K562 (cell line): ENCODE measurements around the gene CAMK1D. TPM values are rescaled to one million over a fixed set of nuclear protein-coding genes. Genes with fewer than 3 reads are reported as not detected.

ENCODE experiments used
- ATAC-seq: fragments of 200-7000 bp; cut with Tn5 transposase; 3 replicates; pipeline ENCODE4 v1.9.1; 2020; ENCODE audit warnings: moderate library complexity
- BruUV-seq: library from RNA; stranded (reverse); fragments of 400-500 nt; replicated peaks from 2 replicates; lab custom pipeline; 2021; lab: Mats Ljungman, UMichigan
- CTCF ChIA-PET: fragments of 300-600 bp; formaldehyde crosslinking; extraction: SDS; loops from one replicate; lab custom pipeline; 2021; ENCODE audit warnings: low intra/inter-chr PET ratio; lab: Yijun Ruan, JAX
- POLR2A ChIA-PET: fragments of 300-600, 350-650 bp; sonication (Branson Sonifier 250); formaldehyde crosslinking; extraction: SDS; loops from one replicate; lab custom pipeline; 2021; ENCODE audit warnings: antibody characterized with exemption, inconsistent platforms; lab: Yijun Ruan, JAX
- DNase-seq, 4 experiments: peaks; one replicate each; pipeline versions ENCODE4 v3.0.0 to v3.0.0-alpha.2; 2011 to 2018; ENCODE audit warnings: low spot score in 3 of 4, mixed read lengths in 3 of 4; ENCODE audit errors: extremely low read depth in 1 of 4
- FAIRE-seq: peaks from 2 replicates; lab custom pipeline; 2011; peaks lifted over from hg19 to GRCh38; lab: Jason Lieb, UNC
- H2AFZ ChIP-seq: 2 replicates; pipeline ENCODE4 v1.6.0; 2011; ENCODE audit warnings: low read depth, low read length, control low read depth, inconsistent platforms
- H3K27ac ChIP-seq: fragments of 200-600 bp; 3 replicates; pipeline ENCODE4 v1.8.0; 2011; ENCODE audit warnings: low read depth, mild to moderate bottlenecking, control low read depth, inconsistent platforms, low read length, moderate library complexity, mixed read lengths; ENCODE audit errors: extremely low read depth
- H3K27me3 ChIP-seq, 2 experiments: fragments of 300-600 bp in 1 of 2; 2 replicates in 1 of 2; 3 replicates in 1 of 2; pipeline versions ENCODE4 v1.6.0 to v1.8.0; 2011; ENCODE audit warnings: inconsistent platforms in 2 of 2, low read length in 2 of 2, mild to moderate bottlenecking in 1 of 2, mixed read lengths in 1 of 2, moderate library complexity in 1 of 2; ENCODE audit not compliant: control insufficient read depth in 2 of 2, insufficient read depth in 2 of 2
- H3K36me3 ChIP-seq: fragments of 300-600 bp; 3 replicates; pipeline ENCODE4 v1.8.0; 2011; ENCODE audit warnings: mild to moderate bottlenecking, low read length, inconsistent platforms; ENCODE audit not compliant: control insufficient read depth, insufficient read depth
- H3K4me1 ChIP-seq, 2 experiments: fragments of 200-600 bp in 1 of 2; replicated peaks in 1 of 2; 2 replicates in 1 of 2; 3 replicates in 1 of 2; pipeline versions ENCODE4 v1.5.1 to v1.8.0; 2011; ENCODE audit warnings: inconsistent platforms in 2 of 2, low read length in 2 of 2, mild to moderate bottlenecking in 1 of 2, mixed read lengths in 1 of 2, moderate library complexity in 1 of 2; ENCODE audit not compliant: control insufficient read depth in 2 of 2, insufficient read depth in 2 of 2
- H3K4me2 ChIP-seq: 2 replicates; pipeline ENCODE4 v1.6.1; 2011; ENCODE audit warnings: low read length, control low read depth, inconsistent platforms, mixed read lengths; ENCODE audit not compliant: insufficient read depth
- H3K4me3 ChIP-seq: fragments of 200-600 bp; sonication (generic), shearing (Covaris generic); 2 replicates; pipeline ENCODE4 v1.5.1; 2016; ENCODE audit warnings: control low read depth, inconsistent platforms
- H3K79me2 ChIP-seq: fragments of 200-600 bp; 3 replicates; pipeline ENCODE4 v1.8.0; 2011; ENCODE audit warnings: low read length, inconsistent platforms; ENCODE audit not compliant: control insufficient read depth, insufficient read depth
- H3K9ac ChIP-seq, 2 experiments: 2 replicates each; pipeline versions ENCODE4 v1.6.0 to v1.6.1; 2011; ENCODE audit warnings: low read depth in 2 of 2, low read length in 2 of 2, control low read depth in 1 of 2, inconsistent platforms in 1 of 2, mild to moderate bottlenecking in 1 of 2, mixed read lengths in 1 of 2; ENCODE audit not compliant: insufficient read depth in 1 of 2
- H3K9me1 ChIP-seq: one replicate; pipeline ENCODE4 v1.6.0; 2011; ENCODE audit warnings: inconsistent platforms, mild to moderate bottlenecking, low read length, moderate library complexity; ENCODE audit not compliant: control insufficient read depth, insufficient read depth
- H3K9me3 ChIP-seq: replicated peaks from 2 replicates; pipeline ENCODE4 v1.5.1; 2011; ENCODE audit warnings: low read depth, low read length, inconsistent platforms; ENCODE audit not compliant: control insufficient read depth, insufficient read depth
- H4K20me1 ChIP-seq: replicated peaks from 2 replicates; pipeline ENCODE4 v1.6.1; 2011; ENCODE audit warnings: low read length, inconsistent platforms, mixed read lengths; ENCODE audit not compliant: control insufficient read depth, insufficient read depth
- COPS2 ChIP-seq: fragments of 450-650 bp; conservative IDR thresholded peaks from 2 replicates; pipeline ENCODE4 v1.6.1; 2016; ENCODE audit warnings: mild to moderate bottlenecking, moderate library complexity
- FOXK2 ChIP-seq, 2 experiments: fragments of 450-650 bp; IDR thresholded peaks in 1 of 2; conservative IDR thresholded peaks in 1 of 2; 2 replicates each; pipeline ENCODE4 v1.6.1; 2016; ENCODE audit warnings: low read depth in 2 of 2, mild to moderate bottlenecking in 1 of 2
- POLR2H ChIP-seq: IDR thresholded peaks from 2 replicates; pipeline ENCODE4 v1.6.1; 2016; ENCODE audit warnings: missing genetic modification characterization, low read depth, mild to moderate bottlenecking, control low read depth, missing compliant biosample characterization, moderate library complexity
- WGBS: fragments of 100-300 bp; shearing (Covaris generic); methylation state at CpG from one replicate; pipeline ENCODE4 v1.1.6; 2016; ENCODE audit warnings: low coverage, mixed read lengths; ENCODE audit not compliant: insufficient coverage; ENCODE audit errors: missing lambda C conversion rate; 5-methylcytosine and 5-hydroxymethylcytosine counted together
- in situ Hi-C: fragments of 300-500 bp; cut with MboI; formaldehyde crosslinking; loops from 4 replicates; pipeline ENCODE4 v1.15.0; 2018; ENCODE audit warnings: inconsistent platforms, mixed read lengths
- intact Hi-C: fragments of 100-400 bp; cut with micrococcal nuclease; formaldehyde crosslinking; loops from 2 replicates; pipeline ENCODE4 v1.14.2; 2022
- polyA plus RNA-seq, 8 experiments: library from polyadenylated mRNA; depleted of rRNA in 4 of 8; stranded (reverse) in 5 of 8; unstranded in 3 of 8; fragments of >200 nt; fragmentation: Nextera tagmentation in 2 of 8; fragmentation: Illumina TruSeq in 1 of 8; extraction: Ambion mirVana in 2 of 8; extraction: Trizol in 1 of 8; gene quantifications; 2 replicates each; pipeline versions ENCODE4 v1.2.1 to v1.2.3, GENCODE V29; 2011 to 2014; ENCODE audit warnings: inconsistent platforms in 1 of 8, missing spikeins in 1 of 8
- total RNA-seq, 7 experiments: library from RNA; depleted of rRNA in 6 of 7; stranded (reverse); fragments of >200 nt in 6 of 7; fragmentation: Illumina TruSeq in 2 of 7; extraction: Trizol in 2 of 7; gene quantifications; 2 replicates each; pipeline versions ENCODE4 v1.2.1 to v1.2.3, GENCODE V29; 2011 to 2021; ENCODE audit warnings: low replicate concordance in 1 of 7
- TF ChIP-seq, protein P1 (sequence below): fragments of 450-650 bp; IDR thresholded peaks from 2 replicates; pipeline ENCODE4 v1.6.1; 2016
- TF ChIP-seq, protein P2 (sequence below): sonication (generic); formaldehyde crosslinking; IDR thresholded peaks from 2 replicates; pipeline ENCODE4 v1.8.0; 2022; ENCODE audit warnings: mild to moderate bottlenecking, missing genetic modification reagents, borderline replicate concordance
- TF ChIP-seq, protein P3 (sequence below): IDR thresholded peaks from 2 replicates; pipeline ENCODE4 v1.6.1; 2011; ENCODE audit warnings: borderline replicate concordance, low read depth, mild to moderate bottlenecking, moderate library complexity, low read length; ENCODE audit not compliant: insufficient read depth, poor library complexity, severe bottlenecking

Gene CAMK1D
- total and polyA plus RNA-seq, 9 of the 15 experiments (the other 6 are each of a cell fraction or from before 2014, with no cell fraction given), result 0.12 to 0.24 (median 0.20) TPM; not detected in 5

DNA sequence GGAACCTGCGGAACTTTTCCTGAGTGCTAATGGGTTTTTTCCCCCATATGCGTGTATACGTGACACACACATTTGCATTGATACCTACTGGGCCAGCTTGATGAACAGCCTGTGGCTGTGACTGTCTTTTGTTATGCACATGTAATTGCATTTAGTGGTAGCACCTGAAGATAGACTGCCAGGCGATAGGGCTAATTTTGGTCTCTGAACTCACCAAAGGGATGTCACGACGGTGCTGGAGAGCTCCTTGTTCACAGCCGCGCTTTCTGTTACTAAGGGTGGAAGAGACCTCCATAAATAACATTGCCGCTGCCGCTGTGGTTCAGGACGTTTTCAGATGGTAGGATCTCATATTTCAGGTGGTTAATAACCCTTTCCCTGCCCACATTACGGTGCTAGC lies 133.2 kb downstream of the CAMK1D start:
- Histone ChIP-seq H3K79me2 (no peaks in the 10 kb centered on the region), H3K36me3 (no peaks in the 10 kb centered on the region), H3K27me3 (peaks cover 3 to 33% of the 10 kb centered on the region in 2 experiments; a peak in 4 of 5 replicates), H3K9me3 (no peaks in the 10 kb centered on the region), H3K4me2 (no peak overlapping the region), H3K4me1 (peaks cover 0 to 6% of the 10 kb centered on the region in 2 experiments; a peak in 4 of 5 replicates), H4K20me1 (no peaks in the 10 kb centered on the region), H3K9me1 (no peaks in the 10 kb centered on the region), H2AFZ (no peak overlapping the region), H3K9ac (no peak overlapping the region), H3K4me3 (no peak overlapping the region), H3K27ac (no peak overlapping the region)
- in situ Hi-C loops (no loop called here), intact Hi-C loops (no loop called here)
- ChIA-PET POLR2A (interaction anchor here (0.6 to 1.2 kb wide), 4 partner anchors 9 to 244 kb away, joined by 3 to 4 read pairs (median 3); no protein-coding TSS in a partner anchor), CTCF (no interaction called here)
- FAIRE-seq, result no peak
- TF ChIP-seq, protein P1, sequence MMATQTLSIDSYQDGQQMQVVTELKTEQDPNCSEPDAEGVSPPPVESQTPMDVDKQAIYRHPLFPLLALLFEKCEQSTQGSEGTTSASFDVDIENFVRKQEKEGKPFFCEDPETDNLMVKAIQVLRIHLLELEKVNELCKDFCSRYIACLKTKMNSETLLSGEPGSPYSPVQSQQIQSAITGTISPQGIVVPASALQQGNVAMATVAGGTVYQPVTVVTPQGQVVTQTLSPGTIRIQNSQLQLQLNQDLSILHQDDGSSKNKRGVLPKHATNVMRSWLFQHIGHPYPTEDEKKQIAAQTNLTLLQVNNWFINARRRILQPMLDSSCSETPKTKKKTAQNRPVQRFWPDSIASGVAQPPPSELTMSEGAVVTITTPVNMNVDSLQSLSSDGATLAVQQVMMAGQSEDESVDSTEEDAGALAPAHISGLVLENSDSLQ, result no peak
- TF ChIP-seq, protein P2, sequence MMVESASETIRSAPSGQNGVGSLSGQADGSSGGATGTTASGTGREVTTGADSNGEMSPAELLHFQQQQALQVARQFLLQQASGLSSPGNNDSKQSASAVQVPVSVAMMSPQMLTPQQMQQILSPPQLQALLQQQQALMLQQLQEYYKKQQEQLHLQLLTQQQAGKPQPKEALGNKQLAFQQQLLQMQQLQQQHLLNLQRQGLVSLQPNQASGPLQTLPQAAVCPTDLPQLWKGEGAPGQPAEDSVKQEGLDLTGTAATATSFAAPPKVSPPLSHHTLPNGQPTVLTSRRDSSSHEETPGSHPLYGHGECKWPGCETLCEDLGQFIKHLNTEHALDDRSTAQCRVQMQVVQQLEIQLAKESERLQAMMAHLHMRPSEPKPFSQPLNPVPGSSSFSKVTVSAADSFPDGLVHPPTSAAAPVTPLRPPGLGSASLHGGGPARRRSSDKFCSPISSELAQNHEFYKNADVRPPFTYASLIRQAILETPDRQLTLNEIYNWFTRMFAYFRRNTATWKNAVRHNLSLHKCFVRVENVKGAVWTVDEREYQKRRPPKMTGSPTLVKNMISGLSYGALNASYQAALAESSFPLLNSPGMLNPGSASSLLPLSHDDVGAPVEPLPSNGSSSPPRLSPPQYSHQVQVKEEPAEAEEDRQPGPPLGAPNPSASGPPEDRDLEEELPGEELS (CRISPR knock-in tag), result no peak
- TF ChIP-seq POLR2H (no peak), COPS2 (no peak), FOXK2 (conservative IDR thresholded peaks at IDR 0.05 in 1 of 2, IDR thresholded peaks at IDR 0.05 in 1 of 2; ENCODE audit: low read depth in 2 of 2) (no peak)
- TF ChIP-seq, protein P3, sequence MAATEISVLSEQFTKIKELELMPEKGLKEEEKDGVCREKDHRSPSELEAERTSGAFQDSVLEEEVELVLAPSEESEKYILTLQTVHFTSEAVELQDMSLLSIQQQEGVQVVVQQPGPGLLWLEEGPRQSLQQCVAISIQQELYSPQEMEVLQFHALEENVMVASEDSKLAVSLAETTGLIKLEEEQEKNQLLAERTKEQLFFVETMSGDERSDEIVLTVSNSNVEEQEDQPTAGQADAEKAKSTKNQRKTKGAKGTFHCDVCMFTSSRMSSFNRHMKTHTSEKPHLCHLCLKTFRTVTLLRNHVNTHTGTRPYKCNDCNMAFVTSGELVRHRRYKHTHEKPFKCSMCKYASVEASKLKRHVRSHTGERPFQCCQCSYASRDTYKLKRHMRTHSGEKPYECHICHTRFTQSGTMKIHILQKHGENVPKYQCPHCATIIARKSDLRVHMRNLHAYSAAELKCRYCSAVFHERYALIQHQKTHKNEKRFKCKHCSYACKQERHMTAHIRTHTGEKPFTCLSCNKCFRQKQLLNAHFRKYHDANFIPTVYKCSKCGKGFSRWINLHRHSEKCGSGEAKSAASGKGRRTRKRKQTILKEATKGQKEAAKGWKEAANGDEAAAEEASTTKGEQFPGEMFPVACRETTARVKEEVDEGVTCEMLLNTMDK, result no peak
- 22% methylated on average over 12 of the region's 12 CpGs for WGBS
- no TSS peak for BruUV-seq
- ATAC-seq, result no peak
- no peak for DNase-seq
